GM12892 (cell line): ENCODE results near the gene ANXA6.

ENCODE experiments used
- POLR2A ChIP-seq: IDR thresholded peaks from 2 replicates; pipeline ENCODE4 v1.6.1; 2011; ENCODE audit warnings: low read depth, low read length, control low read depth
- POLR2AphosphoS5 ChIP-seq: IDR thresholded peaks from 2 replicates; pipeline ENCODE4 v1.6.1; 2011; ENCODE audit warnings: low read depth, low read length, control low read depth
- TAF1 ChIP-seq: IDR thresholded peaks from 2 replicates; pipeline ENCODE4 v1.6.1; 2011; ENCODE audit warnings: low read depth, mild to moderate bottlenecking, control low read depth, low read length, borderline replicate concordance

GRCh38 chr5:151095341-151096000 is 62.1 kb downstream of the ANXA6 start:
- TF ChIP-seq POLR2A = peak; percentile 54
- TF ChIP-seq POLR2AphosphoS5 = peak; percentile 60; the same call in 1 of the 2 replicates
- TF ChIP-seq TAF1 = no peak
